B cell (primary cell): ENCODE measurements around the gene TPMT. TPM values are rescaled to one million over a fixed set of nuclear protein-coding genes. Genes with fewer than 3 reads are reported as not detected.
A peak's percentile ranks its signal among the peaks of the same experiment; 100 is the strongest.

ENCODE experiments used
- ATAC-seq: fragments of 200-7000 bp; cut with Tn5 transposase; one replicate; pipeline ENCODE4 v1.10.0; 2021; ENCODE audit warnings: low read depth, mild to moderate bottlenecking, moderate number of reproducible peaks, moderate library complexity
- CTCF ChIA-PET: fragments of 350-600 bp; sonication (Branson Sonifier 250); formaldehyde crosslinking; loops from one replicate; lab custom pipeline; 2021; ENCODE audit warnings: antibody characterized with exemption, inconsistent platforms; lab: Charles Lee
- POLR2A ChIA-PET: fragments of 350-600 bp; sonication (Branson Sonifier 250); formaldehyde crosslinking; loops from one replicate; lab custom pipeline; 2021; ENCODE audit warnings: antibody characterized with exemption; lab: Charles Lee
- DNase-seq: peaks from one replicate; pipeline ENCODE4 v3.0.0; 2013
- H2AFZ ChIP-seq: 2 replicates; pipeline ENCODE4 v1.6.1; 2012; ENCODE audit warnings: mild to moderate bottlenecking, low read depth, low read length; ENCODE audit not compliant: insufficient read depth, poor library complexity, severe bottlenecking
- H3K27ac ChIP-seq, 2 donors: 1 replicate in 1 of 2; 2 replicates in 1 of 2; pipeline ENCODE4 v1.5.1; 2012 to 2013; ENCODE audit warnings: low read length in 2 of 2, mild to moderate bottlenecking in 2 of 2, moderate library complexity in 1 of 2
- H3K27me3 ChIP-seq, 4 experiments: fragments of 200-600 bp in 1 of 4; sonication (generic) in 1 of 4; replicated peaks in 1 of 4; 1 replicate in 2 of 4; 2 replicates in 2 of 4; pipeline versions ENCODE4 v1.6.1 to v1.7.0; 2013 to 2016; ENCODE audit warnings: low read length in 3 of 4, mild to moderate bottlenecking in 2 of 4, mixed read lengths in 1 of 4, moderate library complexity in 1 of 4; ENCODE audit not compliant: insufficient read depth in 4 of 4, control insufficient read depth in 3 of 4; ENCODE audit errors: control extremely low read depth in 1 of 4
- H3K36me3 ChIP-seq, 2 experiments: replicated peaks in 1 of 2; 1 replicate in 1 of 2; 2 replicates in 1 of 2; pipeline versions ENCODE4 v1.6.1 to v1.7.1; 2013; ENCODE audit warnings: low read length in 1 of 2; ENCODE audit not compliant: insufficient read depth in 2 of 2, control insufficient read depth in 1 of 2; ENCODE audit errors: control extremely low read depth in 1 of 2, extremely low read depth in 1 of 2
- H3K4me1 ChIP-seq, 2 donors: fragments of 200-600 bp in 1 of 2; sonication (generic) in 1 of 2; 1 replicate in 1 of 2; 2 replicates in 1 of 2; pipeline versions ENCODE4 v1.5.1 to v1.6.1; 2013 to 2017; ENCODE audit warnings: low read length in 2 of 2; ENCODE audit not compliant: control insufficient read depth in 2 of 2, insufficient read depth in 2 of 2
- H3K4me2 ChIP-seq: replicated peaks from 2 replicates; pipeline ENCODE3; 2012; ENCODE audit warnings: mild to moderate bottlenecking, low read depth, low read length; ENCODE audit not compliant: poor library complexity, severe bottlenecking
- H3K4me3 ChIP-seq, 5 experiments: fragments of 200-600 bp in 1 of 5; sonication (generic) in 1 of 5; 1 replicate in 3 of 5; 2 replicates in 2 of 5; pipeline versions ENCODE4 v1.5.1 to v1.7.0; 2011 to 2016; ENCODE audit warnings: low read length in 4 of 5, mild to moderate bottlenecking in 4 of 5, low read depth in 2 of 5, control low read depth in 1 of 5, moderate library complexity in 1 of 5; ENCODE audit not compliant: insufficient read depth in 1 of 5; ENCODE audit errors: control extremely low read depth in 1 of 5, extremely low read depth in 1 of 5
- H3K79me2 ChIP-seq: fragments of 200-600 bp; sonication (generic); one replicate; pipeline ENCODE4 v1.6.0; 2016; ENCODE audit warnings: low read length; ENCODE audit not compliant: control insufficient read depth, insufficient read depth
- H3K9ac ChIP-seq: fragments of 200-600 bp; sonication (generic); 2 replicates; pipeline ENCODE4 v1.6.1; 2017; ENCODE audit warnings: mild to moderate bottlenecking, low read length, moderate library complexity
- H3K9me3 ChIP-seq, 3 donors: one replicate each; pipeline versions ENCODE4 v1.6.1 to v1.7.1; 2013; ENCODE audit warnings: low read length in 2 of 3; ENCODE audit not compliant: control insufficient read depth in 2 of 3, insufficient read depth in 1 of 3; ENCODE audit errors: control extremely low read depth in 1 of 3
- H4K20me1 ChIP-seq: 2 replicates; pipeline ENCODE4 v1.6.0; 2012; ENCODE audit warnings: mild to moderate bottlenecking, low read length; ENCODE audit not compliant: insufficient read depth, control insufficient read depth, poor library complexity, severe bottlenecking
- H3K27ac Mint-ChIP-seq: one replicate; pipeline ENCODE4 v1.8.0; 2021; ENCODE audit warnings: mixed read lengths
- H3K27me3 Mint-ChIP-seq: one replicate; pipeline ENCODE4 v1.8.0; 2021; ENCODE audit warnings: mixed read lengths
- H3K4me1 Mint-ChIP-seq: one replicate; pipeline ENCODE4 v1.8.0; 2021; ENCODE audit warnings: mixed read lengths
- H3K4me3 Mint-ChIP-seq: one replicate; pipeline ENCODE4 v1.8.0; 2021; ENCODE audit warnings: mixed read lengths
- H3K9me3 Mint-ChIP-seq: one replicate; pipeline ENCODE4 v1.8.0; 2022; ENCODE audit warnings: mixed read lengths; ENCODE audit not compliant: insufficient read depth
- EZH2 ChIP-seq: IDR thresholded peaks from 2 replicates; pipeline ENCODE4 v1.6.1; 2012; ENCODE audit warnings: borderline replicate concordance, low read depth, mild to moderate bottlenecking, moderate library complexity, low read length; ENCODE audit not compliant: insufficient read depth, poor library complexity, severe bottlenecking
- WGBS: methylation state at CpG from one replicate; pipeline ENCODE4 v1.1.5; 2013; ENCODE audit warnings: missing lambda C conversion rate; ENCODE audit not compliant: insufficient coverage; 5-methylcytosine and 5-hydroxymethylcytosine counted together
- intact Hi-C: fragments of 100-400 bp; cut with micrococcal nuclease; formaldehyde crosslinking; loops from one replicate; pipeline ENCODE4 v1.10.0; 2022
- polyA plus RNA-seq: library from polyadenylated mRNA; depleted of rRNA; stranded (reverse); fragments of >200 nt; gene quantifications from 2 replicates; pipeline ENCODE4 v1.2.3, GENCODE V29; 2012
- total RNA-seq, 2 donors: library from RNA; stranded (reverse); fragments of 120-200 nt in 1 of 2; gene quantifications; 1 replicate in 1 of 2; 2 replicates in 1 of 2; pipeline versions ENCODE4 v1.2.3 to v1.2.4, GENCODE V29; 2013 to 2022
- TF ChIP-seq, protein P1 (sequence below): fragments of 200-600 bp; IDR thresholded peaks from one replicate; pipeline ENCODE4 v1.8.0; 2022; ENCODE audit warnings: antibody characterized with exemption, mild to moderate bottlenecking

The TPMT gene
- total and polyA plus RNA-seq, 2 donors (not counting 1 experiment from before 2014, with no cell fraction given) = 1.9 to 2.5 TPM

DNA sequence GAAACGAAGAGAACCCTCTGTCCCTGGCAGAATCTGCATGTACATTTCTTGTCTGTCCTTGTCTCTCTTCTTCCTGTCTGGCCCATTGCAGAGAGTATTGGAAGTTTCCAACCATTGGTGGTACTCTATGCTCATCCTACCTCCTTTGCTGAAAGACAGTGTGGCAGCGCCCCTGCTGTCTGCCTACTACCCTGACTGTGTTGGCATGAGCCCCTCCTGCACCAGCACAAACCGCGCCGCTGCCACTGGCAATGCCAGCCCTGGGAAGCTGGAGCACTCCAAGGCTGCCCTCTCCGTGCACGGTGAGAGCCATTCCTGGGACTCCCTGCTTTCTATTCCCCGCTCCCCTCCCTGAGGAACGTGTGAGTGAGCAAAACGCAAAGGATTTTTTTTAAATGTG lies 32.8 kb upstream of the TPMT start:
- Histone ChIP-seq H3K27me3 (no peaks in the 10 kb centered on the region), H3K4me3 (no peak overlapping the region), H3K4me2 (no peak overlapping the region), H2AFZ (no peak overlapping the region), H3K79me2 (peaks cover 11% of the 10 kb centered on the region), H3K9me3 (no peaks in the 10 kb centered on the region), H3K36me3 (peaks cover 4 to 40% of the 10 kb centered on the region in 2 experiments), H3K27ac (no peak overlapping the region), H3K4me1 (peaks cover 12% of the 10 kb centered on the region in 2 donors), H3K9ac (no peak overlapping the region), H4K20me1 (no peaks in the 10 kb centered on the region)
- intact Hi-C loops = no loop called here
- ATAC-seq (no peak), DNase-seq (no peak)
- no peaks in the 10 kb centered on the region for H3K27me3 Mint-ChIP-seq
- no peaks in the 10 kb centered on the region for H3K9me3 Mint-ChIP-seq
- ChIA-PET CTCF (no interaction called here), POLR2A (no interaction called here)
- H3K4me3 Mint-ChIP-seq = no peak overlapping the region
- peaks cover 18% of the 10 kb centered on the region for H3K4me1 Mint-ChIP-seq
- WGBS = 98% methylated on average over 7 of the region's 10 CpGs
- H3K27ac Mint-ChIP-seq = no peak overlapping the region
- TF ChIP-seq, protein P1, sequence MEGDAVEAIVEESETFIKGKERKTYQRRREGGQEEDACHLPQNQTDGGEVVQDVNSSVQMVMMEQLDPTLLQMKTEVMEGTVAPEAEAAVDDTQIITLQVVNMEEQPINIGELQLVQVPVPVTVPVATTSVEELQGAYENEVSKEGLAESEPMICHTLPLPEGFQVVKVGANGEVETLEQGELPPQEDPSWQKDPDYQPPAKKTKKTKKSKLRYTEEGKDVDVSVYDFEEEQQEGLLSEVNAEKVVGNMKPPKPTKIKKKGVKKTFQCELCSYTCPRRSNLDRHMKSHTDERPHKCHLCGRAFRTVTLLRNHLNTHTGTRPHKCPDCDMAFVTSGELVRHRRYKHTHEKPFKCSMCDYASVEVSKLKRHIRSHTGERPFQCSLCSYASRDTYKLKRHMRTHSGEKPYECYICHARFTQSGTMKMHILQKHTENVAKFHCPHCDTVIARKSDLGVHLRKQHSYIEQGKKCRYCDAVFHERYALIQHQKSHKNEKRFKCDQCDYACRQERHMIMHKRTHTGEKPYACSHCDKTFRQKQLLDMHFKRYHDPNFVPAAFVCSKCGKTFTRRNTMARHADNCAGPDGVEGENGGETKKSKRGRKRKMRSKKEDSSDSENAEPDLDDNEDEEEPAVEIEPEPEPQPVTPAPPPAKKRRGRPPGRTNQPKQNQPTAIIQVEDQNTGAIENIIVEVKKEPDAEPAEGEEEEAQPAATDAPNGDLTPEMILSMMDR = no peak
- TF ChIP-seq EZH2 = no peak

DNA sequence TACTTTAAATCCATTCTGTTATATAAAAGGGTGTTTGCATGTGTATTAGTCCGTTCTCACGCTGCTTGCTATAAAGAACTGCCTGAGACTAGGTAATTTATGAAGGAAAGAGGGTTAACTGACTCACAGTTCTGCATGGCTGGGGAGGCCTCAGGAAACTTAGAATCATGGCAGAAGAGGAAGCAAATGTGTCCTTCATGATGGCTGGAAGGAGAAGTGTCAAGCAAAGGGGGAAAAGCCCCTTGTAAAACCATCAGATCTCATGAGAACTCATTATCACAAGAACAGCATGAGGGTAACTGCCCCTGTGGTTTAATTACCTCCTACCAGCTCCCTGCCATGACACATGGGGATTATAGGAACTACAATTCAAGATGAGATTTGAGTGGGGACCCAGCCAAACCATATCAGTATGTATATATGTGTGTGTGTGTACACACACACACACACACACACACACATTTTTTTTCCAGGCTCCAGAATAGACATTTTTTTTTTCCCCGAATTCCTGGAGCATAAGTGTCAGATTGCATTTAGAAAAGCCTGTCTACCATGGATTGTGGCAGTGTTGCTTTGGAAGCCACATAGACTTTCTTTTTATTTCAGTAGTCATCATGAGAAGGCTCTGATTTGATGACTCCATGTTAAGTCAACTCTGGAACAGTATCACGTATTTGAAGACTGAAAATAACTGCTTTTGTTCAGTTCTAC lies 31.8 kb upstream of the TPMT start:
- peaks cover 4 to 34% of the 10 kb centered on the region in 2 experiments for H3K36me3 ChIP-seq
- ChIA-PET POLR2A (no interaction called here), CTCF (no interaction called here)
- no peak overlapping the region for H3K9ac ChIP-seq
- 51% methylated on average over 3 of the region's 4 CpGs for WGBS
- no peak for TF ChIP-seq EZH2
- TF ChIP-seq, protein P1 = no peak
- peak overlapping the region; percentile 42 for H3K27ac Mint-ChIP-seq
- peaks cover 11% of the 10 kb centered on the region for H3K79me2 ChIP-seq
- H3K9me3 Mint-ChIP-seq = no peaks in the 10 kb centered on the region
- H3K27me3 ChIP-seq = no peaks in the 10 kb centered on the region
- peaks cover 18% of the 10 kb centered on the region for H3K4me1 Mint-ChIP-seq
- no peaks in the 10 kb centered on the region for H4K20me1 ChIP-seq
- no peaks in the 10 kb centered on the region for H3K27me3 Mint-ChIP-seq
- ATAC-seq (peak; percentile 28), DNase-seq (peak; percentile 23)
- H3K4me2 ChIP-seq = no peak overlapping the region
- H3K4me3 Mint-ChIP-seq = no peak overlapping the region
- peak overlapping the region in 1 of 2 donors; percentile 42 for H3K27ac ChIP-seq
- H3K4me3 ChIP-seq = no peak overlapping the region
- H2AFZ ChIP-seq = no peak overlapping the region
- H3K9me3 ChIP-seq = no peaks in the 10 kb centered on the region
- intact Hi-C loops = no loop called here
- H3K4me1 ChIP-seq = peaks cover 12% of the 10 kb centered on the region in 2 donors
